ENCODE results near the gene CARNS1. TPM values are rescaled to one million over a fixed set of nuclear protein-coding genes. Genes with fewer than 3 reads are reported as not detected.

The CARNS1 gene
- total and polyA plus RNA-seq, 9 of the 15 experiments (the other 6 are each of a cell fraction or from before 2014, with no cell fraction given): 0.01 to 0.18 (median 0.06) TPM; not detected in 3

GRCh38 chr11:67373648-67374570 is 41.6 kb upstream of the CARNS1 start (continued):
- no peak for TF ChIP-seq SMAD1 (IDR thresholded peaks at IDR 0.05; ENCODE audit: low read depth, low read length, partially characterized antibody)
- no peak for TF ChIP-seq GATAD2A (IDR thresholded peaks at IDR 0.05)
- no peak for TF ChIP-seq CAMTA2 (CRISPR knock-in tag; conservative IDR thresholded peaks at IDR 0.05)
- TF ChIP-seq SMARCA5 (IDR thresholded peaks at IDR 0.05): peak; percentile 88
- TF ChIP-seq HBP1 (CRISPR knock-in tag; IDR thresholded peaks at IDR 0.05): no peak; the same call in 1 of the 2 replicates
- TF ChIP-seq NRF1 (conservative IDR thresholded peaks at IDR 0.05 in 1 of 2, IDR thresholded peaks at IDR 0.05 in 1 of 2): no peak
- TF ChIP-seq ZNF121 (CRISPR knock-in tag; conservative IDR thresholded peaks at IDR 0.05): no peak
- no peak for TF ChIP-seq PATZ1 (CRISPR knock-in tag; IDR thresholded peaks at IDR 0.05; ENCODE audit: borderline replicate concordance)
- no peak for TF ChIP-seq ATF2 (CRISPR knock-in tag; IDR thresholded peaks at IDR 0.05)
- TF ChIP-seq ARID4B (CRISPR knock-in tag; IDR thresholded peaks at IDR 0.05): 0 out of 2 replicates have a peak, but pooled peaks have one; percentile 49
- peak; percentile 60; the same call in 1 of the 2 replicates for TF ChIP-seq MYC (IDR thresholded peaks at IDR 0.05; ENCODE audit: low read depth, low read length)
- TF ChIP-seq MYC (CRISPR knock-in tag; IDR thresholded peaks at IDR 0.05; ENCODE audit: borderline replicate concordance, low read depth): no peak; the same call in 1 of the 2 replicates
- no peak for TF ChIP-seq EHMT2 (IDR thresholded peaks at IDR 0.05)
- TF ChIP-seq ZNF280B (CRISPR knock-in tag; IDR thresholded peaks at IDR 0.05): no peak
- no peak for TF ChIP-seq FOXJ3 (CRISPR knock-in tag; IDR thresholded peaks at IDR 0.05)
- TF ChIP-seq DDX20 (tag; IDR thresholded peaks at IDR 0.05; ENCODE audit: low read depth): no peak

All from K562 (cell line).